Erythroblast (primary cell): Measurements from ENCODE around the gene REEP5.

ENCODE experiments used
- GATA1 ChIP-seq: IDR thresholded peaks from 2 replicates; pipeline ENCODE4 v1.6.1; 2011; ENCODE audit warnings: low read depth, mild to moderate bottlenecking, control low read depth, low read length, moderate library complexity
- POLR2A ChIP-seq: IDR thresholded peaks from 2 replicates; pipeline ENCODE4 v1.6.1; 2011; ENCODE audit warnings: mild to moderate bottlenecking, low read length

GRCh38 chr5:112918136-112918535, 3.9 kb downstream of the REEP5 start:
- TF ChIP-seq POLR2A: no peak
- no peak for TF ChIP-seq GATA1
